Skin epidermis (tissue), 12 donors: ENCODE data around the gene CCNA1.

Source experiments
- H3K27ac ChIP-seq, 21 experiments: fragments of 200-600 bp; sonication (generic) in 11 of 21; one replicate each; pipeline ENCODE4 v1.5.0; 2020; ENCODE audit warnings: mild to moderate bottlenecking in 3 of 21, inconsistent platforms in 2 of 21, moderate library complexity in 2 of 21
- H3K4me3 ChIP-seq, 7 experiments: fragments of 200-600 bp; sonication (generic) in 2 of 7; one replicate each; pipeline ENCODE4 v1.5.0; 2020; ENCODE audit warnings: inconsistent platforms in 2 of 7, mild to moderate bottlenecking in 2 of 7, moderate library complexity in 1 of 7

Gene CCNA1

GRCh38 chr13:36450534-36450933 lies 18.2 kb downstream of the CCNA1 start:
- Histone ChIP-seq H3K4me3 (no peak overlapping the region), H3K27ac (no peak overlapping the region)

GRCh38 chr13:36453516-36453915 lies 21.2 kb downstream of the CCNA1 start:
- no peak overlapping the region for H3K27ac ChIP-seq
- no peak overlapping the region for H3K4me3 ChIP-seq

DNA sequence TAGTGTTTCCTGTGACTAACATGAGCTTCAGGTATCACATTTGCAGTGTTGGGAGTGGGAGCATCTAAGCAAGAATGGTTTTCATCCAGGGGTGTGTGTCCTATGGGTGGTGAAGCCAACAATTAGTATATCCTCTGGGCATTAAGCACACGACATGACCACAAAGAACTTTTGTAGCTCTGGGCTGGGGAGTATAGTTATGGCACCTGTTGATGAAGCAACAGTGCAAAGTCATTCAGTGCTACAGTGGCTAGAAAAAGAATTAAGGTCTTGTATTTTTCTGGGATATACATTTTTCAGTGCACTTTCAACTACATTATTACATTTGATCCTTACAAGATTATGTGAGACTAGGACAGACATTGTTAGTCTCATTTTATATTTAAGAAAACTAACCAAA lies 21.8 kb downstream of the CCNA1 start:
- Histone ChIP-seq H3K4me3 (no peak overlapping the region), H3K27ac (no peak overlapping the region)

DNA sequence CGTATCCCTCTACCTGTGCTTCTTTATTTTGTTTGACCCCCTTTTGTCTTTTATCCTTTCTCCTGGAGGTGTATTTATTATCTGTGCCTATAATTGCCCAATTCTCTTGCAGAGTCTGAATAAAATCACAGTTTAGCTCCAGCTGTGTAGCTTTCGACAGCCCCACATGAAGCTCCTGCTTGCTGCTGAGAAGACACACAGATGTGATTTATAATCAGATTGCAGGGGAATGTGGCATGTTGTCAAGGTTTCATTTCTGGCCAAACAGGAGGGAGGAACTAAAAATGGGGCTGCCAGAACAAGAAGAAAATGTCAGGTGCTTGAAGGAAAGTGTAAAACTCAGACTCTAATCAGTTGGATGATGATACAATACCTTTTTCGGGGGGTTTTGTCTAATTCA lies 22.7 kb downstream of the CCNA1 start:
- Histone ChIP-seq H3K27ac (no peak overlapping the region), H3K4me3 (no peak overlapping the region)

DNA sequence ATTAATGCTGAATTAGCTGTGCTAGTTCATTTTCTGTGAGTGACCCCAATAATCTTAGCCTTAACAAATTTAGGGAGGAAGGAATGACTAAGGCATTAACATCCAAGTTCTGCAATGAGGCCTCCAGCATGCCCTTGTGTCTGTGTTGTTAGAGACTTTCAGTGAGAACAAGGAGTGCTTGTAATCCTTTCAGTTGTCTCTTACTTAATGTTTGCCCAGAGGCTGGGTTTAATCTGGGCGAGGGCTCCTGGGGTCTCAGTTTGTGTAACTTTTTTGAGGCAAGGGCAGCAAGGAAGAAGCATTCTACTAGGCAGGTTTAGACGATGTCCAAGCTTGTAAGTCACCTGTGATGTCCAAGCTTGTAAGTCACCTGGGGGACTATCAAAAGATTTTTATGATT lies 24.3 kb downstream of the CCNA1 start:
- H3K27ac ChIP-seq: no peak overlapping the region
- no peak overlapping the region for H3K4me3 ChIP-seq

DNA sequence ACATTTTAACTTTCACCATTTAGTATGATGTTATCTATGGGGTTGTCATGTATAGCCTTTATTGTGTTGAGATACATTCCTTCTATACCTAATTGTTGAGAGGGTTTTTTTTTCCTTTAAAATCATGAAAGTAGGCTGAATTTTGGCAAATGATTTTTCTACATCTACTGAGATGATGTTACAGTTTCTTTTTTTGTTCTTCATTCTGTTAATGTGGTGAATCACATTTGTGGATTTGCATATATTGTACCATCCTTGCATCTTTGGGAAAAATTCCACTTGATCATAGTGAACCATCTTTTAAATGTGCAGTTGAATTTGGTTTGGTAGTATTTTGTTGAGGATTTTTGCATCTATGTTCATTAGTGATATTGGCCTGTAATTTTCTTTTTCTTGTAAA lies 29.2 kb downstream of the CCNA1 start:
- Histone ChIP-seq H3K27ac (no peak overlapping the region), H3K4me3 (no peak overlapping the region)

DNA sequence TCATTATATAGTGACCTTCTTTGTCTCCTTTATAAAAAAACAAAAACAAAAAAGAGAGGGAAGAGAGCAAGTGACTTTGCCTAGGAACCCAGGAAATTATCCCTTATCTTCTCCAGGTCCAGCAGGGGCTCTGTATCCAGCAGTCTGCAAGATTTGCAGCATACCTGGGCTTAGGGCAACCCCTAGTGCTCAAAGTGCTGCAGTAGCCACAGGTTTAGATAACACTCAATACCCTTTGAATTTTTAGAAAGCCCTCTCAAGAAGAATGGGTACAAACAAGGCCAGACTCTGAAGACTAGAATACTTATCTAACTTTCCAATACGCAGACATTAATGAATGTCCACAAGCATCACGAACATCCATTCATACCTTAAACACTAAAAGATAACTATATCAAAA lies 43.2 kb downstream of the CCNA1 start:
- Histone ChIP-seq H3K4me3 (no peak overlapping the region), H3K27ac (no peak overlapping the region)

GRCh38 chr13:36476661-36477060 lies 44.4 kb downstream of the CCNA1 start:
- Histone ChIP-seq H3K4me3 (no peak overlapping the region), H3K27ac (no peak overlapping the region)

GRCh38 chr13:36480726-36481427 lies 48.6 kb downstream of the CCNA1 start:
- no peak overlapping the region for H3K27ac ChIP-seq
- no peak overlapping the region for H3K4me3 ChIP-seq

- no peak overlapping the region for H3K4me3 ChIP-seq
- no peak overlapping the region for H3K27ac ChIP-seq
Measured at GRCh38 chr13:36490055-36490454, 57.8 kb downstream of the CCNA1 start.
